ENCODE results near the gene UBE2V1.

DNA sequence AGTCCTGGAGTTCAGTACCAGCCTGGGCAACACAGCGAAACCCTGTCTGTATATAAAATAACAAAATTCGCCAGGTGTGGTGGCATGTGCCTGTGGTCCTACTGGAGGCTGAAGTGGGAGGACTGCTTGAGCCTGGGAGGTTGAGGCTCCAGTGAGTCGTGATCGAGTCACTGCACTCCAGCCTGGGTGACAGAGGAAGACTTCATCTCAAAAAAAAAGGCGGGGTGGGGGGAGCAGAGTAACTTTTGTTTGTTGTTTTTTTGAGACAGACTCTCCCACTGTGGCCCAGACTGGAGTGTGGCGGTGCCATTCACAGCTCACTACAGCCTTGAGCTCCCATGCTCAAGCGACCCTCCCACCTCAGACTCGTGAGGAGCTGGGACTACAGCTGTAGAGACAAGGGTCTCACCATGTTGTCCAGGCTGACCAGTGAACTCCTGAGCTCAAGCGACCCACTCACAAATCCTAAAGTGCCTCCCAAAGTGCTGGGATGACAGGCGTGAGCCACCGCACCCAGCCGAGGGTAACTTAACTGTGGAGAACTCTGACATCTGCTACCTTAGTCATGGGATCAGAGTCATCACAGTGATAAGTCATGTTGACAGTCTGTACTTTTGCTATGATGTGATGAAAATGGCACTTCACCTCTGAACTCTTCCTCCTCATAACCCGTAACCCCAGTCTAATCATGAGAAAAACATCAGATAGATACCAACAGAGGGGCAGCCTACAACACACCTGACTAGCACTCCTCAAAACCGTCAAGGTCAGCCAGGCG lies 24.1 kb upstream of the UBE2V1 start:
- no peak for TF ChIP-seq EP300 (IDR thresholded peaks at IDR 0.05)
- TF ChIP-seq, protein P1, sequence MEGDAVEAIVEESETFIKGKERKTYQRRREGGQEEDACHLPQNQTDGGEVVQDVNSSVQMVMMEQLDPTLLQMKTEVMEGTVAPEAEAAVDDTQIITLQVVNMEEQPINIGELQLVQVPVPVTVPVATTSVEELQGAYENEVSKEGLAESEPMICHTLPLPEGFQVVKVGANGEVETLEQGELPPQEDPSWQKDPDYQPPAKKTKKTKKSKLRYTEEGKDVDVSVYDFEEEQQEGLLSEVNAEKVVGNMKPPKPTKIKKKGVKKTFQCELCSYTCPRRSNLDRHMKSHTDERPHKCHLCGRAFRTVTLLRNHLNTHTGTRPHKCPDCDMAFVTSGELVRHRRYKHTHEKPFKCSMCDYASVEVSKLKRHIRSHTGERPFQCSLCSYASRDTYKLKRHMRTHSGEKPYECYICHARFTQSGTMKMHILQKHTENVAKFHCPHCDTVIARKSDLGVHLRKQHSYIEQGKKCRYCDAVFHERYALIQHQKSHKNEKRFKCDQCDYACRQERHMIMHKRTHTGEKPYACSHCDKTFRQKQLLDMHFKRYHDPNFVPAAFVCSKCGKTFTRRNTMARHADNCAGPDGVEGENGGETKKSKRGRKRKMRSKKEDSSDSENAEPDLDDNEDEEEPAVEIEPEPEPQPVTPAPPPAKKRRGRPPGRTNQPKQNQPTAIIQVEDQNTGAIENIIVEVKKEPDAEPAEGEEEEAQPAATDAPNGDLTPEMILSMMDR (IDR thresholded peaks at IDR 0.05) = no peak
- TF ChIP-seq POLR2A (IDR thresholded peaks at IDR 0.05) = no peak

Measured in suprapubic skin (tissue), 3 donors.